ENCODE data around the gene SNX17. TPM values are rescaled to one million over a fixed set of nuclear protein-coding genes. Genes with fewer than 3 reads are reported as not detected.
A peak's percentile ranks its signal among the peaks of the same experiment; 100 is the strongest.

SNX17 gene
- total and polyA plus RNA-seq, 2 of the 13 experiments (the other 11 are each of a cell fraction or from before 2014, with no cell fraction given) = 75.0 to 109 TPM

- TF ChIP-seq HINFP (CRISPR knock-in tag; IDR thresholded peaks at IDR 0.05; ENCODE audit: low read depth) = peak; percentile 60
- TF ChIP-seq NFE2L2 (IDR thresholded peaks at IDR 0.05; ENCODE audit: low read length) = no peak; the same call in 1 of the 2 replicates
- TF ChIP-seq ZNF335 (CRISPR knock-in tag; IDR thresholded peaks at IDR 0.05) = peak; percentile 73; the same call in 1 of the 2 replicates
- TF ChIP-seq HNF4A (CRISPR knock-in tag; IDR thresholded peaks at IDR 0.05) = peak; percentile 38; the same call in 1 of the 2 replicates
- TF ChIP-seq ZSCAN20 (CRISPR knock-in tag; IDR thresholded peaks at IDR 0.05; ENCODE audit: borderline replicate concordance) = no peak; the same call in 1 of the 2 replicates
- peak; percentile 95 for TF ChIP-seq ZNF350 (CRISPR knock-in tag; IDR thresholded peaks at IDR 0.05; ENCODE audit: borderline replicate concordance, low read depth)
- no peak for TF ChIP-seq HOXA9 (CRISPR knock-in tag; IDR thresholded peaks at IDR 0.05; ENCODE audit: borderline replicate concordance)
- peak; percentile 56; the same call in 1 of the 2 replicates for TF ChIP-seq RCOR2 (CRISPR knock-in tag; IDR thresholded peaks at IDR 0.05)
- no peak for TF ChIP-seq PPARG (CRISPR knock-in tag; conservative IDR thresholded peaks at IDR 0.05)
- no peak for TF ChIP-seq ZNF850 (CRISPR knock-in tag; conservative IDR thresholded peaks at IDR 0.05)
- peak; percentile 64 for TF ChIP-seq NFYB (CRISPR knock-in tag; IDR thresholded peaks at IDR 0.05)
- peak; percentile 93 for TF ChIP-seq TFDP1 (CRISPR knock-in tag; IDR thresholded peaks at IDR 0.05; ENCODE audit: borderline replicate concordance)
- peak; percentile 64 for TF ChIP-seq SIN3A (IDR thresholded peaks at IDR 0.05; ENCODE audit: borderline replicate concordance, low read depth, low read length)
- TF ChIP-seq ZNF883 (CRISPR knock-in tag; IDR thresholded peaks at IDR 0.05; ENCODE audit: not compliant biosample characterization) = peak; percentile 14
- TF ChIP-seq ARID2 (CRISPR knock-in tag; IDR thresholded peaks at IDR 0.05; ENCODE audit: borderline replicate concordance) = peak; percentile 99
- peak; percentile 76 for TF ChIP-seq POGZ (CRISPR knock-in tag; IDR thresholded peaks at IDR 0.05)
- 0 out of 2 replicates have a peak, but pooled peaks have one; percentile 70 for TF ChIP-seq SNAPC5 (CRISPR knock-in tag; IDR thresholded peaks at IDR 0.05; ENCODE audit: borderline replicate concordance)
- peak; percentile 98 for TF ChIP-seq ZNF687 (CRISPR knock-in tag; IDR thresholded peaks at IDR 0.05)
- no peak; the same call in 1 of the 2 replicates for TF ChIP-seq ZNF292 (CRISPR knock-in tag; IDR thresholded peaks at IDR 0.05; ENCODE audit: borderline replicate concordance, low read depth)
- peak; percentile 88; the same call in 1 of the 2 replicates for TF ChIP-seq TSC22D2 (CRISPR knock-in tag; IDR thresholded peaks at IDR 0.05; ENCODE audit: borderline replicate concordance)
Measured at GRCh38 chr2:27322766-27323595, 47.4 kb upstream of the SNX17 start, which contains the start of gene MPV17 (continued).

Measured in HepG2 (cell line).